NCI-H748 treated with DMSO at 0.1 percent for 48 hours (cell line): ENCODE measurements around the gene FABP3.
A peak's percentile ranks its signal among the peaks of the same experiment; 100 is the strongest.
"Not testable (repeated sequence)": the region's sequence is repeated elsewhere in the genome, so short reads cannot be mapped to it uniquely, and the experiment has no call there.

ENCODE experiments used
- DNase-seq: peaks from one replicate; lab custom pipeline; 2025; lab: John Stamatoyannopoulos, UW

Gene FABP3

GRCh38 chr1:31398246-31398645, 25.4 kb upstream of the FABP3 start:
- no peak for DNase-seq

- DNase-seq = no peak
These were observed 24.7 kb upstream of the FABP3 start for GRCh38 chr1:31397360-31398095.

DNA sequence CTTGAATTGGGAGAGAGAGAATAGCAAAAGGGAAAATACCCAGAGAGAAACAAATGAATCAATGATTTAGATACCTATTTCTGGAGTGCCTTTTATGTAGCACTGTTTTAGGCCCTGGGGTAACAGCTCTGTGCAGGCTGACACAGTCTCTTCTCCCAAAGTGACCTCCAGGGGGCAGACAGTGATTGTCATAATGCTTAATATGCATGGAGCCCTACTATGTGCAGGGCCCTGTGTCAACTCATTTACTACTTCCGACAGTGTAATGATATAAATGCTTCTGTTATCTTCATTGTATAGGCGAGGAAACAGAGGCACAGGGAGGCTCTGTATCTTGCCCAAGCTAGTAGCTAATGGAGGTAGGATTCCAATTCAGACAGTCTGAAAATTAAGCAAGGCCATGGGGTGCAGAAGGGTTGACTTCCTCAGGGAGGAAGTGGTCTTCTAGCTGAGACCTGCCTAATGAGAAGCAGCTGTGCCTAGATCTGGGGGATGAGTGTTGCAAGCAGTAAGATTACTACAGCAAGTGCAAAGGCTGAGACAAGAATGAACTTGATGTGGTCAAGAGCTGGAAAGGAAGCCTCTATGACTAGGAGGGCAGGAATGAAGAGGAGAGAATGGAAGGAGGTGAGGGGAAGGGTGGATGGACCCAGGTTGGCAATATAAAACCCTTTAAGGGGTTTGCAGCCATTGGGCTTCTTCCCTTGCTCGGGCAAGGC, 23.9 kb upstream of the FABP3 start:
- no peak for DNase-seq

DNA sequence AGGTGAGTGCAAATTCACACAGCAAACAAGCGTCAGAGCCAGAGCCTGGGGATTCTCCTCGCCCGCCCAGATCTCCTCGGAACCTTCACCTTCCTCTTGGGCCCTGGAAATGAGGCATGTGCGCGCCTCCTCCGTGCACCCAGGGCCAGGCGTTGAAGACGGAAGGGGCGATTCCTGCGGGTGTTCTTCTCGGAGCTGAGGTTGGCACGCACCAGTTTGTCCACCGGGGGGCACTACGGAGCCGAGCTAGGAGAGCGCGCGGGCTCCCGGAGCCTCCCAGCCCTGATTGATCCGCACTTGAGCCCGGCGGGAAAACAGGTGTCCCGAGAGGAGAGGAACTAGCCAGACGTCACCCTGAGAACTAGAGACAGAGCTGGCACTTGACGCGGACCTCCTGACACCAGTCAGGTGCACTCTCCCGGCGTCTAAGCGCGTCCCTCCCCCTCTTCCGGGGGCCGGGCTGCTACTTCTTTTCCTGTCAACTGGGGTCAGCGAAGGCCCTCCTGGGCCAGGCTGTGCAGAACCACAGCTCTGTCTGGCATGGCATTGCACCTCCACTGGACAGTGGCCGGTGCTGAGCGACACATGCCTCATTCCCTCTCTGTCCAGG, 21.8 kb upstream of the FABP3 start:
- DNase-seq = peak; percentile 54

GRCh38 chr1:31393463-31393862, 20.6 kb upstream of the FABP3 start:
- DNase-seq = no peak

GRCh38 chr1:31390071-31390470, 17.2 kb upstream of the FABP3 start:
- no peak for DNase-seq

DNA sequence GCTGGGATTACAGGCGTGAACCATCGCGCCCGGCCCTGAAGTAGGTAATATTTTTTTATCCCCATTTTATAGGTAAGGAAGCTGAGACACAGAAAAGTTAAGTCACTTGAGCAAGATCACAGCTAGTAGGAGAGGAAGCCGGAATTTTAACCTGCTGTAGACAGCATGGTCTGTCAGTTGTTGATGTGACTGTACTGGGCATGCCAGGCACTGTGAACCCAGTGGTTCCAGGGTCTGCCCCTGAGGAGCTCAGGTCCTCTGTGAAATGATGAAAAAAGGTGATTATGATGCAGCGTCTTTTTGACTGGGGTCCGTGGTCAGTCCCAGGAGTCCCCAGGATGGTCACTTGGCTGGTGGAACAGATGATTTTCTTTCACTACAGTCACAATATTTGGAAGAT, 16.7 kb upstream of the FABP3 start:
- no peak for DNase-seq

- DNase-seq = no peak
These were observed 14.7 kb upstream of the FABP3 start for GRCh38 chr1:31387612-31388011.

- DNase-seq = not testable (repeated sequence)
These were observed 13.8 kb upstream of the FABP3 start for GRCh38 chr1:31386576-31387243.

GRCh38 chr1:31383967-31384366, 11.1 kb upstream of the FABP3 start:
- DNase-seq = no peak

DNA sequence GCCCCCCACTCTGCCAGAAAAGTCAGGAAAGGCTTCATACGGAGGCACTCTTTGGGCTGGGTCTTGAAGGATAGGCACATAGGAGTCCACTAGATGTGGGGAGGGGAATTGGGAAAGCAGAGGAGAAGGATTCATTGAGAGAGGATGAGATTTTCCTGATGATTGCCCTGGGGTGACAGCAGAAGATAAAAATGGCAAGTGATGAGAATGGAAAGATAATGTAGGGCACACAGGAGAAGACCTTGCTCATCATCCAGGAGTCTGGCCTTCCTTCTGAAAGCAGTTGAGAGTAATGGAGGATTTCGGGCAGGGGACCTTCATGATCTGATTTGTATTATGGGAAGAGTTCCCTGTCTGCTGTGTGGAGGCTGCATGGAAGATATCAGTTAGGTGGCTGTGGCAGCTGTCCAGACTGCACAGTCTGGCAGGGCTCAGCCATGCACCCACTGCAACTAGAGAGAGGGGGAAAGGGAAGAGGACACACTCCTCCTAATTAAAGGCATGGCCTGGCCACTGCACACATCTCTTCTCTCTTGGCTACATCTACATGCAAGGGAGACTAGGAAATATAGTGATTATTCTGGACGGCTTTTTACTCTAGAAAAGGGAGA, 9.6 kb upstream of the FABP3 start:
- no peak for DNase-seq

DNA sequence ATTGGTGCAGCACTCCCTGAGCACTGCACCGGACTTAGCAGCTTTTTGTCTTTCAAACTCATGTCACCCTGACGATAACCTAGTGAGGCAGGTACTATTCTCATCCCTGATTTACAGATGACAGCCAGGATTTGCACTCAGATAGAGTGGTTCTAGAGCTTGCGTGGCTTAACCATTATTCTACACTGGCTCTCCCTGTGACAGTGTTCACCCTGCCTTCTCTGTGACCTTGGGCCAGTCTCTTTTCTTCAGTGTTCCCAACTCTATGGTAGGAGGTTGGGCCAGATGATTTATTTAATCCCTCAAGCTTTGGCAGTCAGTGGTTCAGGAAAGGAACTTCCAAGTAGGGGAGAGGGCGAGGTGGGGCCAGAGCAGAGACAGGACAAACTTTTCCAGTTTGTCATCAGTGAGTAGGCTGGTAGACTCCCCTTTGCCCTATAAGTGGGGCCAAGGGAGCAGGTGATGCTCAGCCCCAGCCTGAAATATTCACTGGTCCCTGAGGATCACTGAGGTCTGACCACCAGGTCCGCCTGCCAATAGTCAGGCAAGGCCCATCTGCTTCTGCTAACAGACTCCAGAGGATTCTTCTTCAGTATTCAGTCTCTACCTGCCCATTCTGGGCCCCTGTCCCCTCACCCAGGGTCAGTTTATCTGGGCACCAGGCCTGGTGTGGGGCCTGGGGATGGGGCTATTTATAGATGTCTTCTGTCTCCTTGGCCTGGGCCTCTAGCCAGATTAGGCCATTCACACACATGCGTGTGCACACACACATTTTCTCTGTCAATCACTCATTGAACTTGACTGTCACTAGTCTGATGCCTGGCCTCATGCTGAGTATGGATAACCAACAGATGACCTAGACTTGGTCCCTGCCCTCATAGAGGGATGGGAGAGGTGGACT, 8.8 kb upstream of the FABP3 start:
- no peak for DNase-seq

DNA sequence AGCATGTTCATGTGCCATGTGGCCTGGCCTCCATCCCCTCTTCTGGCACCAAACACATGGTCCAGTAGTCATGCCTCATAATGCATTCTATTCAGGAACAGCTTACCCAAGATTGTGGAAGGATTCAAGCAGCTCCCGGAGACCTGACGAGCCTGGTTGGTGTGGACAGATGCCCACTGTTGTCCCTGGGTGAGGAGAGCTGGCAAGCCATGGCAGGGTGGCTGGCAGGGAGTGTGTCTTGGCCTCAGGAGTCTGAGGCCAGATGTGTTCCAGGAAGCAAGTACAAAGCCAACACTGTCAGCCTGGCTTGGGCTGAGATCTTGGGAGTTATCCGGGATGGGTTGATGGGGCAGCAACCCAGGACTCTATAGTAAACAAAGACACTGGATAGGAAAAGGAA, 7.3 kb upstream of the FABP3 start:
- no peak for DNase-seq

GRCh38 chr1:31378001-31378400, 5.1 kb upstream of the FABP3 start:
- DNase-seq = no peak

- no peak for DNase-seq
These were observed 4.5 kb upstream of the FABP3 start for GRCh38 chr1:31377364-31377863.

GRCh38 chr1:31376375-31377134, 3.7 kb upstream of the FABP3 start:
- no peak for DNase-seq

DNA sequence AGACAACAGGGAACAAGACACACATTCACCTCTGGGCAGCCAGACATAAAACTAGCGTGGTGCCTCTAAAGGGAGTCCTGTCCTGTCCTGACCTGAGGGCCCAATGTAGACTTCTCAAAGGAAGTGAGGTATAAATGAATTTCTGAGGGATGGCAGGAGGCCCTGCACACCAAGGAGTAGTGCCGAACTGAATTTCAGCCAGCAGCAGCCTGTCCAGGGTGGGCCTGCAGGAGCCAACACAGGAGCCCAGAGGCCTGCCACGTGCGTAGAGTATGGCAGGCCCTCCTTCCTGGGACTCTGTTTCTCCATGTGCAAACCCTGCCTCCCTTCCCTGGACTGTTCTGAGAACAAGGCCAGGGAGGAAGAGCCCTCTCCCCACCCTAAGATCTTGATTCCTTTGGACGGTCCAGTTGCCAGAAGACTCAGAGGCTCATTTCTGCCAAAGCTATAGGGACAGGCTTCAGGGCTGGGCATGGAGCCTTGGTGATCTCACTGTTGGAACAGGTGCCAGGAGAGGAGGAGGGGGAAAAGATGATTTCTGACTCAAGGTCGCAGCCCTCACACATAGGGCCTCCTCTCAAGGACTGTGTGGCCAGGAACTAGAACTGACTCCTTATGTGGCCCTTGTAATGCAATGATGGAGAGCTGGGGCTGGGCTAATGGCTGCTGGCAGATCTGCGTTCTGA, 1.8 kb upstream of the FABP3 start:
- DNase-seq = no peak

DNA sequence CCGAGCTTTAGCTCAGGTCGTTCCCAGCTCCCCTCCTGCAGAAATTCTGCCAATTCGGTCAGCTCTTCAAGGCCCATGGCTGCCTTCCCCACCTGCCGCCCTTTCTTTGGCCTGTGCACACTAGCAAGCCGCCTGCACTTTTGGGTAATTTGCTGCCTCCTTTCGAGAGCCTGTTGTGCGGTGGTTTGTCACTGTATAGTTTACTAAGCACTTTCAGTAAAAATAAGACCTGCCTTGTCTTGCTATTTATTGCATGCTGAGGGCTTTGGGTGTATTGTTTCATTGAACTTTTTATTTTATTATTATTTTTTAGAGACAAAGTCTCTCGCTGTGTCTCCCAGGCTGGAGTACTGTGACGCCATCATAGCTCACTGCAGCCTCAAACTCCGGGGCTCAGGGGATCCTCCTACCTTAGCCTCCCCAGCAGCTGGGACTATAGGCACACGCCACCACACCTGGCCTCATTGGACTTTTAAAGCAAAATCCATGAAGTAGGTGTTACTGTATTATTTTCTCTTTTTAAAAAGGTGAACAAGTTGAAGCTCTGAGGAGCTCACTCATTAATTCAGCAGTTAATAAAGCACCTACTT, 1.1 kb upstream of the FABP3 start:
- DNase-seq = no peak

GRCh38 chr1:31372751-31373055, 173 bp downstream of the FABP3 start:
- no peak for DNase-seq

GRCh38 chr1:31372051-31372450, 825 bp downstream of the FABP3 start:
- no peak for DNase-seq
